ENCODE measurements around the gene DTNBP1.

The DTNBP1 gene

DNA sequence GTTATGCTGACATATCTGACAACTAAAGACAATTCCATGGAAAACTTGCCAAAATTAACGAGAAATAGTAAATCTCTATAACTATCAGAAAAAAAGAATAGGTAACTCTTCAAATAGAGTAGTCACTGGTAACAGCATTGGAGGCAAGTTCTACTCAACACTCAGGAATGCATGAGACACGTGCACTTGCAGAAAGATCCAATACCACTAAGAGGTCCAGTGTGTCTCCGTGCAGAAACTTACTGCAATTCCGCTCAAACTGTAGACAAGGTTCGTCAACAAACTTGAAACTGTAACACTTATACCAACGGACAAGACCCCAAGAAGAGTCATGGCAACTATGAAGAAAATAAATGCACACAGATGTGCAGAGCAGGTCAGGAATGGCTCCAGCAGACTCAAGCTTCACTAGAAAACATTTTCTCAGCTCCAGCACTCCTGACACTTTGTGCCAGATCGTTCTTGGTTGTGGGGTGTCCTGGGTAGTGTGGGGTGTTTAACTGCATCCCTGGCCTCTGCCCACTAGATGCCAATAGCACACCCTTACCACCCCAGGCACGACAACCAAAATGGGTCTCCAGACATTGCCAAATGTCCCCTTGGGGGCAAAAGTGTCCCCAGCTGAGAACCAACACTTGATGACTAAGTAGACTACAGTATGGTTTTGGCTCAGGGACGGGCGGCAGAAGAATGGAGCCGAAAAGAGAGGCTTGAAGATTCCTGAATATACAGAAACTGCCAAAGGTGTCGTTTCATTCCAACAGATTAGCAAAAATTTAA lies 134.8 kb downstream of the DTNBP1 start:
- DNase-seq = no peak

DNA sequence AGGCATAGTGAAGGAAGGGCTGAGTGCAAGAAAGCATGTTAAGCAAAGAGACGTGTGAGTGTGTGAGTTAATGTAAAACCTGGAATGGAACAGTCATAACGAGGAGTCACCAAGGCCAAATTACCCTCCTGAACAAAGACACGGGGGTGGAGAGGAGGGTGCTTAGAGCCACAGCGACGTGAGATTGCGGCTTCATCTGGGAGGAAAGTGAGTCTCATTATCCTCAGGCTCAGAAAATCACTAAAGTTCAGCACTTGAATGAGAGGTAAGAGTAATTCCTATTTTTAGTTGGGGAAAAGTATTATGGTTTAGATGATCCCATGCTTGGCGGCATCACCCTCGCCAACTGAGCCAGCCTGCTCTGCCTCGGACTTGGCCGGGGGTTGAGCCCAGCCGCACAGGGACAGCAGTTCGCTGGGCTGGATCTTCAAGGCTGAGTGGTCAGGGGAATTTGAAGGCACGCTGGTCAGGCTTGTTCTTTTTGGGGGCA lies 136.6 kb downstream of the DTNBP1 start:
- DNase-seq = no peak

GRCh38 chr6:15524861-15525401 lies 137.9 kb downstream of the DTNBP1 start:
- no peak for DNase-seq

DNA sequence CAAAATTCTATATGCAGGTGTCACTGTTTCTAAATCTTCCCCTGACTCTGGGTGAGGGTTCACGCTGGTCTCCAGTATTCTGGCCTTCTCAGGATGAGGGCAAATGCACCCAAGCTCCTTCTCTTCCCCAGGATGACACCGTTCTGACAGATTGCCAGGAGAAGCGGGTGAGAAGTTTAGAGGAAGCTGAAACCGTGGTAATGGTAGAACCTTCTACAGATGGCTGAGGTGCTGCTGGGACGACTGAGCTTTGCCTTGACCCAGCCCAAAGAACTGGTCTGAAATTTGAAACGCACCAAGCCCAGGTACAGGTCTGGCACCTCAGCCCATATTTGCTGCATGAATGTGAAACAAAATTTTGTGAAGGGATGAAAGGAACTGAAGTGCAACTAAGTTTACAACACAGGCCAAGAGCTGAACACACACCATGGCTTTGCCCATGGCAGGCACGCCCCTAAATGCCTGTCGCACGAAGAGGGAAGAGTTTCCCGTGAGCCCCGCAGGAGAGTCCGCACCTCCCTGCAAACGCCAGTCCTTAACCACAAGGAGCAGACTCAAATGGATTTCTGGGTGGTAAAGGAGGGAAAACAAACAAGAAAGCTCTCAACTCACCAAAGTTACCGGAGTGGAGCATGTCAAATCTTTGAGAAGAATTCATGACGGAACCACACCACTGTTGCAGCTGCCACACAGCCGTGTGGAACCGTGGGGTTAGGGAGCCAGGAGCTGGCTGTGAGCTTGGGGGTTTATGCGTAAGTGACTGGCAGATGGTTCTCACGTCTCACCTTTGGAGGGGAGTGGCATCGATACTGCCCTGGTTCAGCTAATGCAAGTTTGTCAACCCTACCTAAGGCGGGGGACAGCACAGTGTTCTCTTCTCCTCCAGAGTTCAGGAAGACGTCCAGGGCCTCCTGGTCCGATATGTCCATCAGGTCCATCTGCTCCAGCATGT lies 138.9 kb downstream of the DTNBP1 start:
- no peak for DNase-seq

GRCh38 chr6:15522856-15523529 lies 139.8 kb downstream of the DTNBP1 start:
- no peak for DNase-seq

DNA sequence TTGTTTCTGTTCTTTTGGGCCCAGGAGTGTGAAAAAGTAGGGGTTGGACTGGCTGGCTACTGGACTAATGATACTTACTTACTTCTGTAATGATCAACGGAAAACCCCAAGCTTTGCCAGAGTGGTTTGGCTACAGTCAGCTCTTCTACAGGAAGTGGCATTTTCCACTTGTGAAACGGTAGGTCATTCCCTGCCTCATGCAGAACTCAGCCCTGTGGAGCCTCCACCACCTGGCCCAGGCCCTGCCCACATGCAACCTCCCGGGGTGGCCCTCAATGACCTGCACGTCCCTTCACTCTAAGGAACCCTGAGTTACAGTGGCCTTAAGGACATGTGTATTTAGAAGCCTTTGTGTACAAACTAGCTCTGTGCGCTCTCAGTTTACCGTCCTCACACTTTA lies 140.4 kb downstream of the DTNBP1 start:
- DNase-seq = peak; percentile 32

DNA sequence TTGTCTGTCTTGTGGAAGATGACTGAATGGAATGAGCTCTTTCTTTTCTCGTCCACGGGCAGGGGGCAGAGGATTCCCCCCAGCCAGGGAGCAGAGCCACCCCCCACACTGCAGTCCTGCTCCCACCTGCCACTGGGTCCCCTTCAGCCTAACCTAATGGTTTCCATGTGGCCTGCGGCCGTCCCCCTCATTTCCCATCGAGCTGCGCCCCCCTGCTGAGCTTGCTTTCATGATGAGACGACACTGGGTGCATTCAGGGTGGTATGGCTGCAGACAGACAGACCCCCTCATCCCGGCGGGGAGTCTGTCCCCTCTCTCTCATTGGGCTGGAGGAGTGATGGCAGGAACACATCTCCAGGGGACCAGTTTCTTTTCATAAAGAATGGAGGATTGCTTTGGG lies 140.8 kb downstream of the DTNBP1 start:
- no peak for DNase-seq

DNA sequence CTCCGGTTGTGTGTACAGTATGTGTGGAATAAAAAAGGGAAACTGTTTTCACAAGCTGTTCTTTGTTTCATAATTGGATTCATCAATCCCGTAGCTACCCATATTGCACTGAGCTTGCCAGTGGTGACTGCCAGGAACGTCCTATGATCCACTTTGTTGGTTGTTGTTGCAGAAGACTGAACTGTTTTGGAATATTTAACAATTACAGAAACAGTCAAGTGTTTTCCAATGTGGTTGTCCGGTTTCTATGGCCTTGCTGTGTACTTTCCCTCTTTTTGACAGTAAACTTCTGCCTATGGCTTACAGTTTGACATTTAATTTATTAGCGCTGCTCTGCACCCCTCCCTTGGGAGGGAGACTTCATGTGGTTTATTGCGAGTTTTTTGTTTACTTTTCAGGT lies 141.2 kb downstream of the DTNBP1 start:
- no peak for DNase-seq

DNA sequence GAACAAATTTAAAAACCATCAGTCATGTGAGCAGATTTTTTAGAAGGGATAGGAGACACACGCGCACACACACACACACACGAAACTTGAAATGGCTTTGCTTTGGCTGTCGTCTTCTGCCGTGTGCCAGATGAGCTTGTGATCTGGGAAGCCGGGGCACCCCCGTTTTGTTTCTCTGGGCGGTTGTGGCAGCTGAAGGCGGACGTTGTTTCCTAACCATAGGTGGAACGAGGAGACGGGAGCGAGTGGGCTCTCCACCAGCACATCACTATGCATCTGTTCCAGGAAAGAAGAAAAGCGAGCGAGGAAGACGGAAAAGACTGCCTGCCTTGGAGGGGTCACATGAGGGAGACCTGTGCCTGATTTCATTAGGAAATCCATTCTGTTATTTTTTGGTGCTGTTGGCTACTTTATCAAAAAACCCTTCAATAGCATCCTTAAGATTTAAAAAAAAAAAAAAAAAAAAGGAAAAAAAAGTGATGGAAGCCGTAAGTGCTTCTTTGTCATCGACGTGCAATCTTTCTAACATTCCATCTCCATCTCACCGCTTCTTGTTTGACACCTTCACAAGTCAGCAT lies 142.1 kb downstream of the DTNBP1 start:
- no peak for DNase-seq

DNA sequence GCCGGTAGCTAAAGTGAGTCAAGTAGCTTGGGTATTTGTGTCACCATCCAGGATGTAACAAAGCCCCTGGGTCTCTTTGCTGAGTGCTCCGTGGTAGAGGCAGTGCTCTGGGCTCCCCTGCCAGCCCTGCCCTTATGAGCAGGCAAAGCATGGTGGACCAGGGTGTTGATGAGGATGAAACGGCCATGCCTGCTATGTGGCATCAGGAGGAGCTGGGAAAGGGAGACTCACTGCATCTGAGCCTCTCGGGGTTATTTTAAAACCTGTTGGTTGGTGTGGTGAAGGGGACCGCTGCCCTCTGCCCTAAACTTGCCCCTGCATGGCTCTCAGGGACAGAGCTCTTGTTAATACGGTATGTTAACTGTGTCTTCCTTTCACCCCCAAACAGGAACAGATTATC lies 143.1 kb downstream of the DTNBP1 start:
- DNase-seq = no peak

DNA sequence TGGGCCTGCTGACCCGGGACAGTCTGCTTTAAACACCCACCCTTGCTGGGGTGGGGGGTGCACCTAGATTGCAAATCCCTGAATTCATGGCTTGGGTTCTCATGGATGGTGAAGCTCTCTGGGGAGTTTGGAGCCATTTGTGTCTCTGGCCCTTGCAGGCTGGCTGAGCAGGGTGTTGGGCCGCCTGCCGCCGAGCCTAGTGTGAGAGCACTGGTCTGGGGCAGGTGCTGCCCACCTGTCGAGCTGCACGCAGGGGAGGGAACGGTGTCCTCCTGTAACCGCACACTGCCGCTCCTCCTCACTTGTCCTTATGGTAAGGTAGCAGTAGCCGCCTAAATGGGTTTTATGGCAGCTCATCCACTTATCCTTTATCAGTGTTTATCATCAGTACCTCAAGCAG lies 143.9 kb downstream of the DTNBP1 start:
- no peak for DNase-seq

- no peak for DNase-seq
Measured at GRCh38 chr6:15518057-15518456, 144.8 kb downstream of the DTNBP1 start.

DNA sequence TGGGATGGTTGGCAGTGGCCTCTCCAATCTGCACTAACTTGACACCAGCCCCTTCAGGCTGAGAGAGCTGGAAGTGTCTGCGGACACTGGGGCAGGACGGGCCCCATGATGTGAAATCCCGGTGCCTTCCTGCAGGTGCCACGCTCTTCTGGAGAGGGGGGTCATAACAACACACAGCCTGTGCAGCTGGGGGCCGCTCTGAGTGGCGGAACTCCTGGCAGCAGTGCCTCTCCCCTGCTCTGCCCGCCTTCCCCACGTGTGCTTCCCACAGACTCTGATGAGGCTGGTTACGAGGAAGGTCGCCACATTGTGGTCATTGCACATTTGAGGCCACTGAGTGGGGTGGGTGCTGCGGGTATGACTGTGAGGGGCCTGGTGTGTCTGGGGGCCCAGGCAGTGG lies 145.2 kb downstream of the DTNBP1 start:
- DNase-seq = no peak

GRCh38 chr6:15516923-15517560 lies 145.8 kb downstream of the DTNBP1 start:
- no peak for DNase-seq

GRCh38 chr6:15516378-15516777 lies 146.4 kb downstream of the DTNBP1 start:
- DNase-seq = no peak

DNA sequence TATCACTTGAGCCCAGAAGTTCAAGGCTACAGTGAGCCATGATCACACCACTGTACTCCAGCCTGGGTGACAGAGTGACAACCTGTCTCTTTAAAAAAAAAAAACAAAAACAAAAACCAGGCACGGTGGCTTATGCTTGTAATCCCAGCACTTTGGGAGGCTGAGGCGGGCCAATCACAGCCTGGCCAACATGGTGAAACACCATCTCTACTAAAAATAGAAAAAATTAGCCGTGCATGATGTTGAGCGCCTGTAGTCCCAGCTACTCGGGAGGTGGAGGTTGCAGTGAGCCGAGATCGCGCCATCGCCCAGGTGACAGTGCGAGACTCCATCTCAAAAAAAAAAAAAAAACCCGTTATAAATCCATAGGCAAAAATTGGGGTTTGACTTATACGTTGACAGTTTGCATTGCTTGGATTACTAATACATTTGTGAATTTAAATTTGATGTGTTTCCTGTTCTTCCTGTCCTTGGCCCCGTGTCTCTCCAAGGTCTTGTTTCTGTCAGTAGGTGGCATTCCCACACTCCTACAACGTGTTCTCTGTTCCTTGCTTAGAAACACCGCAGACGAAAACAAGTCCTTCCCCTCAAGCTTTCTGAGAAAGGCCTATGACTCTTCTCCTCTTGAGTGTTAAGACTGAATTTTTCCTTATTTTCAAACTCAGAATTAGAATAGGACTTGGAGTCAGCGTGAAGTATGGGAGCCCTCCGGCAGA lies 147.0 kb downstream of the DTNBP1 start:
- DNase-seq = no peak

- no peak for DNase-seq
Measured at GRCh38 chr6:15515226-15515625, 147.6 kb downstream of the DTNBP1 start.

- DNase-seq = no peak
Measured at GRCh38 chr6:15513801-15514711, 148.8 kb downstream of the DTNBP1 start.

GRCh38 chr6:15513131-15513771 lies 149.6 kb downstream of the DTNBP1 start:
- DNase-seq = no peak

DNA sequence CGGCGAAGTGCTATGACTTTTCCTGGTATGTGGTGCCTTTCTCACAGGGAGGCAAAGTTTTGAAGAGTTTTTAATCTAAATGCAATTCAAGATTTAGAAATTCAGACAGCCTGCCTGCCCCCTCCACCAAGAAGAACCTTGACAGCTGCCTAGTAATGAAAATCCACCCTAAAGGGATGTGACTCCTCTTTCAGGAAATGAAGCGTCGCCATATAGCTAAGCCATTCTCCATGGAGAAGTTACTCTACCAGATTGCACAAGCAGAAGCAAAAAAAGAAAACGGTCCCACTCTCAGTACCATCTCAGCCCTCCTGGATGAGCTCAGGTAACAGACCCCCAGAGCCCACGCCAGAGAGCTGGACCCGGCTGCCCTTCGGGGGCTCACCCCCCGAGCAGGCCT lies 150.1 kb downstream of the DTNBP1 start:
- no peak for DNase-seq
